GM23248 (cell line): ENCODE data around the gene PHKA2. TPM values are rescaled to one million over a fixed set of nuclear protein-coding genes. Genes with fewer than 3 reads are reported as not detected.
A peak's percentile ranks its signal among the peaks of the same experiment; 100 is the strongest.

ENCODE experiments used
- DNase-seq: peaks from one replicate; pipeline ENCODE4 v3.0.0-alpha.2; 2015
- H2AFZ ChIP-seq: fragments of 200-600 bp; sonication (generic); 2 replicates; pipeline ENCODE4 v1.6.1; 2016; ENCODE audit warnings: antibody characterized with exemption
- H3F3A ChIP-seq: fragments of 200-600 bp; sonication (generic); 2 replicates; pipeline ENCODE4 v1.6.1; 2016; ENCODE audit warnings: mild to moderate bottlenecking, antibody characterized with exemption, mixed run types; ENCODE audit not compliant: insufficient read depth
- H3K27ac ChIP-seq: fragments of 200-600 bp; sonication (generic); 2 replicates; pipeline ENCODE4 v1.5.1; 2016; ENCODE audit warnings: mild to moderate bottlenecking
- H3K27me3 ChIP-seq: fragments of 200-600 bp; sonication (generic); replicated peaks from 2 replicates; pipeline ENCODE4 v1.6.1; 2016; ENCODE audit warnings: mild to moderate bottlenecking; ENCODE audit not compliant: insufficient read depth
- H3K36me3 ChIP-seq: fragments of 200-600 bp; sonication (generic); 2 replicates; pipeline ENCODE4 v1.6.1; 2016; ENCODE audit warnings: low read depth, mild to moderate bottlenecking
- H3K4me1 ChIP-seq: fragments of 200-600 bp; sonication (generic); 2 replicates; pipeline ENCODE4 v1.6.1; 2016; ENCODE audit warnings: mild to moderate bottlenecking; ENCODE audit not compliant: insufficient read depth
- H3K4me2 ChIP-seq: fragments of 200-600 bp; sonication (generic); one replicate; pipeline ENCODE4 v1.6.1; 2016; ENCODE audit warnings: mild to moderate bottlenecking; ENCODE audit not compliant: unreplicated experiment
- H3K4me3 ChIP-seq: fragments of 200-600 bp; sonication (generic); 2 replicates; pipeline ENCODE4 v1.5.1; 2016; ENCODE audit warnings: mild to moderate bottlenecking
- H3K79me2 ChIP-seq: fragments of 200-600 bp; sonication (generic); 2 replicates; pipeline ENCODE4 v1.6.1; 2016; ENCODE audit warnings: mild to moderate bottlenecking; ENCODE audit not compliant: insufficient read depth
- H3K9ac ChIP-seq: fragments of 200-600 bp; sonication (generic); 2 replicates; pipeline ENCODE4 v1.6.1; 2016; ENCODE audit warnings: mild to moderate bottlenecking
- H3K9me2 ChIP-seq: fragments of 200-600 bp; sonication (generic); 2 replicates; pipeline ENCODE4 v1.6.1; 2016; ENCODE audit warnings: mixed run types, mild to moderate bottlenecking, moderate library complexity; ENCODE audit not compliant: insufficient read depth
- H3K9me3 ChIP-seq: fragments of 200-600 bp; sonication (generic); one replicate; pipeline ENCODE4 v1.6.1; 2017; ENCODE audit warnings: low read depth
- H4K20me1 ChIP-seq: fragments of 200-600 bp; sonication (generic); 2 replicates; pipeline ENCODE4 v1.6.0; 2016; ENCODE audit not compliant: insufficient read depth
- EZH2 ChIP-seq: fragments of 200-600 bp; sonication (generic); IDR thresholded peaks from 2 replicates; pipeline ENCODE4 v1.6.1; 2018; ENCODE audit warnings: antibody characterized with exemption, mild to moderate bottlenecking; ENCODE audit not compliant: insufficient read depth, poor library complexity, severe bottlenecking
- EZH2phosphoT487 ChIP-seq: fragments of 200-600 bp; sonication (generic); IDR thresholded peaks from 2 replicates; pipeline ENCODE4 v1.6.1; 2018; ENCODE audit warnings: antibody characterized with exemption, moderate library complexity, mild to moderate bottlenecking, low read depth; ENCODE audit not compliant: insufficient read depth
- WGBS, 2 experiments: methylation state at CpG; one replicate each; pipeline ENCODE4 v1.1.6; 2015 to 2017; ENCODE audit warnings: low lambda C conversion rate in 2 of 2, low coverage in 1 of 2; ENCODE audit errors: missing lambda C conversion rate in 2 of 2; 5-methylcytosine and 5-hydroxymethylcytosine counted together
- in situ Hi-C: fragments of 300-500 bp; cut with MboI; formaldehyde crosslinking; loops from 2 replicates; pipeline ENCODE4 v1.15.0; 2020
- polyA plus RNA-seq: library from polyadenylated mRNA; unstranded; fragments of >200 nt; fragmentation: Nextera tagmentation; extraction: Ambion mirVana; gene quantifications from 2 replicates; pipeline ENCODE4 v1.2.1, GENCODE V29; 2016
- total RNA-seq: library from RNA; depleted of rRNA; stranded (reverse); fragments of >200 nt; shearing (Covaris generic); gene quantifications from 2 replicates; pipeline ENCODE4 v1.2.3, GENCODE V29; 2014

Gene PHKA2
- total and polyA plus RNA-seq, 2 experiments from 2014 or later: 6.8 to 9.9 TPM

GRCh38 chrX:18875256-18875878, 108.5 kb downstream of the PHKA2 start:
- Histone ChIP-seq H3K9me2 (no peaks in the 10 kb centered on the region), H3F3A (no peaks in the 10 kb centered on the region), H3K27ac (no peak overlapping the region), H3K4me2 (no peak overlapping the region), H2AFZ (no peak overlapping the region), H3K36me3 (no peaks in the 10 kb centered on the region), H3K9ac (no peak overlapping the region), H3K9me3 (no peaks in the 10 kb centered on the region), H3K4me1 (peaks cover 8% of the 10 kb centered on the region), H4K20me1 (no peaks in the 10 kb centered on the region), H3K4me3 (no peak overlapping the region), H3K27me3 (no peaks in the 10 kb centered on the region; the same call in none of the 2 replicates), H3K79me2 (no peaks in the 10 kb centered on the region)
- 69 to 75% methylated on average over 11 to 13 of the region's 15 CpGs for WGBS, 2 experiments
- in situ Hi-C loops: no loop called here
- TF ChIP-seq EZH2phosphoT487 (no peak), EZH2 (no peak)
- no peak for DNase-seq

DNA sequence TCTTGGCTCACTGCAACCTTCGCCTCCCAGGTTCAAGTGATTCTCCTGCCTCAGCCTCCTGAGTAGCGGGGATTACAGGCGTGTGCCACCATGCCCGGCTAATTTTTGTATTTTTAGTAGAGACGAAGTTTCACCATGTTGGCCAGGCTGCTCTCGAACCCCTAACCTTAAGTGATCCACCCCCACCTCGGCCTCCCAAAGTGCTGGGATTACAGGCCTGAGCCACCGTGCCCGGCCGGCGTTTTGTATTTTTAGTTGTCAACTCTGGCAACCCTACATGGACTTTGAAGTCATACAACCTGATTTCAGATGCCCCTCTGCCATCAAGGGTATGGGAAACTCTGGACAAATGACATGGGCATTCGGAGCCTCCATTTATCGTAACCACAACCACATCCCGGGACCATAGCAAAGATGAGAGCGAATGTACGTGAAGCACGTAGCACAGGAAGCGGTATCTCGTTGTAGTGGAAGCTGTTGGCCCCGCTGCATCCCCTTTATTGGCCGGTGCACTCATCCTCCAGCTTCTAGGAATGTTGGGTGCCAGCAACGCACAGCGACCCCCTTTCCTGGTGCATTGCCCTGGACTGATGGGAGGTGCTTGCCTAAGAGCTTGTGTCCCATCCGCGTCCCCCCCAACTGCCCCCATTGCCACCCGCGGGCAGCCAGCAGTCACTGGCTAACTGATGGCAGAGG, 109.2 kb downstream of the PHKA2 start:
- no peaks in the 10 kb centered on the region for H3K9me3 ChIP-seq
- H3K9ac ChIP-seq: no peak overlapping the region
- H3F3A ChIP-seq: no peaks in the 10 kb centered on the region
- H3K27me3 ChIP-seq: no peaks in the 10 kb centered on the region; the same call in none of the 2 replicates
- no peaks in the 10 kb centered on the region for H3K79me2 ChIP-seq
- no peak for TF ChIP-seq EZH2phosphoT487
- no peak for TF ChIP-seq EZH2
- in situ Hi-C loops: no loop called here
- peaks cover 8% of the 10 kb centered on the region for H3K4me1 ChIP-seq
- H3K9me2 ChIP-seq: no peaks in the 10 kb centered on the region
- H3K4me3 ChIP-seq: no peak overlapping the region
- no peak for DNase-seq
- H2AFZ ChIP-seq: no peak overlapping the region
- H3K27ac ChIP-seq: no peak overlapping the region
- no peaks in the 10 kb centered on the region for H3K36me3 ChIP-seq
- no peak overlapping the region for H3K4me2 ChIP-seq
- WGBS, 2 experiments: 93 to 95% methylated on average over 18 to 27 of the region's 27 CpGs
- no peaks in the 10 kb centered on the region for H4K20me1 ChIP-seq

DNA sequence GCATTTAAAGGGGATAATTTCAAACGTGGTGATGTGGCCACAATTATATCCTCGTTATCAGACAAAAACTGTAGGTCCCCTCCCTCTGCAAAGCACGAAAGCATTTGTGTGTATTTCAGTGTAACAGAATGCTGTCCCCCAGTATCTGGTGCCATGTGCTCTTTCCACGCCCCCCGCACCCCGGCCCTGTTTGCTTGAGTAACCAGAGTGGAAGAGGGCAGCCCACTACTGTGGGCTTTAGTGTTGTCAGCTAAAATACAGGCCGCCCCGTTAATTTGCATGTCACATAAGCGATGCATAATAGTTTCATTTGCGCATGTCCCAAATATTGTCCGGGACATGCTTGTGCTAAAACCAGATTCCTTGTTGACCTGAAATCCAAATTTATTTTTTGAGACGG, 110.1 kb downstream of the PHKA2 start:
- no peaks in the 10 kb centered on the region for H3K9me2 ChIP-seq
- no peaks in the 10 kb centered on the region for H3F3A ChIP-seq
- H3K36me3 ChIP-seq: no peaks in the 10 kb centered on the region
- H3K4me3 ChIP-seq: no peak overlapping the region
- WGBS, 2 experiments: 86 to 87% methylated on average over 12 of the region's 12 CpGs
- H3K27me3 ChIP-seq: no peaks in the 10 kb centered on the region; the same call in none of the 2 replicates
- H3K27ac ChIP-seq: no peak overlapping the region
- H3K4me1 ChIP-seq: peaks cover 8% of the 10 kb centered on the region
- no peak for DNase-seq
- TF ChIP-seq EZH2: no peak
- no peak for TF ChIP-seq EZH2phosphoT487
- no peaks in the 10 kb centered on the region for H3K9me3 ChIP-seq
- in situ Hi-C loops: no loop called here
- no peaks in the 10 kb centered on the region for H4K20me1 ChIP-seq
- no peaks in the 10 kb centered on the region for H3K79me2 ChIP-seq
- no peak overlapping the region for H2AFZ ChIP-seq
- no peak overlapping the region for H3K4me2 ChIP-seq
- H3K9ac ChIP-seq: no peak overlapping the region

DNA sequence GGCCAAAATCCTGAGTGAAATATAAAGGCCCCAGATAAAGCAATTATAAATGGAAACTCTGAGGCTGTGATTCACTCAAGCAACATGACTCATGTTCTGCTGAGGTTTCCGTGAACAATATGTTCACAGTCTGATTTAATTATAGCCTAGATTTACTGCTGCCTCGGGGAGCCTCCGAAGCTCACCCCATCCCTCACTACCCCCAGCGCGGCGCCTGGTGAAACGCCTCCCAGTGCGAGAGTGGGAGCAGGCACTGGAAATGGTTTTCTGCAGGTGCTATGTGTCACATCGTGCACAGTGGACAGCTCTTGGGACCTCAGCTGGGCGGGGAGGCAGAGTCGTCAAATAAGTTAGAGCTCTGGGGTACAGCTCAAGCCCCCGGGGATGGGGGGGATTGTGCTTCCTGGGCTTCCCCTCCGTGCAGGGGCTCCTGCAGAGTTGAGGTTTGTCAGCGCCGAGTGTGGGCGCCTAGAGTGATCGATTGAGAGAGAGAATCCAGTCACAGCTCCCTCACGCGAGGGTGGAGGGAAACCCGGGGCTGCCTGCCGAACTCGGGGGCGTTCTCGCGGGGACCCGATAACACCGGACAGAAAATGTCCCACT, 110.6 kb downstream of the PHKA2 start:
- in situ Hi-C loops: no loop called here
- Histone ChIP-seq H3K9me3 (no peaks in the 10 kb centered on the region), H3K9me2 (no peaks in the 10 kb centered on the region), H3K36me3 (no peaks in the 10 kb centered on the region), H3K79me2 (no peaks in the 10 kb centered on the region), H3K4me1 (peaks cover 8% of the 10 kb centered on the region), H3K27ac (no peak overlapping the region), H2AFZ (no peak overlapping the region), H3K27me3 (no peaks in the 10 kb centered on the region; the same call in 1 of the 2 replicates), H3K4me3 (peak overlapping the region; percentile 33; the same call in 1 of the 2 replicates), H4K20me1 (no peaks in the 10 kb centered on the region), H3K9ac (peak overlapping the region; percentile 36; the same call in 1 of the 2 replicates), H3F3A (no peaks in the 10 kb centered on the region), H3K4me2 (peak overlapping the region; percentile 53)
- no peak for TF ChIP-seq EZH2phosphoT487
- TF ChIP-seq EZH2: no peak
- peak; percentile 80 for DNase-seq
- 4 to 5% methylated on average over 11 to 27 of the region's 27 CpGs for WGBS, 2 experiments
